ENCODE measurements around the gene NAA35. TPM values are rescaled to one million over a fixed set of nuclear protein-coding genes. Genes with fewer than 3 reads are reported as not detected.
"Not testable (repeated sequence)": the region's sequence is repeated elsewhere in the genome, so short reads cannot be mapped to it uniquely, and the experiment has no call there.

Gene NAA35
- total and polyA plus RNA-seq, 9 of the 15 experiments (the other 6 are each of a cell fraction or from before 2014, with no cell fraction given), result 17.7 to 43.9 (median 29.0) TPM

- BruUV-seq (replicated peaks); H3K27ac ChIP-seq (ENCODE audit: extremely low read depth, low read depth, low read length); FAIRE-seq; DNase-seq (ENCODE audit: extremely low read depth in 1 of 4, low spot score in 3 of 4); H3K4me1 ChIP-seq (replicated peaks in 1 of 2; ENCODE audit: control insufficient read depth in 2 of 2, insufficient read depth in 2 of 2, low read length in 2 of 2); CTCF ChIA-PET (ENCODE audit: low intra/inter-chr PET ratio); in situ Hi-C loops (cut with MboI); intact Hi-C loops (cut with micrococcal nuclease); H3K79me2 ChIP-seq (ENCODE audit: control insufficient read depth, insufficient read depth, low read length); H3K9ac ChIP-seq (ENCODE audit: insufficient read depth in 1 of 2, low read depth in 2 of 2, low read length in 2 of 2); H4K20me1 ChIP-seq (replicated peaks; ENCODE audit: control insufficient read depth, insufficient read depth, low read length); ATAC-seq; H3K27me3 ChIP-seq (ENCODE audit: control insufficient read depth in 2 of 2, insufficient read depth in 2 of 2, low read length in 2 of 2); H3K9me1 ChIP-seq (ENCODE audit: control insufficient read depth, insufficient read depth, low read length); H2AFZ ChIP-seq (ENCODE audit: low read depth, low read length); H3K4me3 ChIP-seq; H3K4me2 ChIP-seq (ENCODE audit: insufficient read depth, low read length); H3K9me3 ChIP-seq (replicated peaks; ENCODE audit: control insufficient read depth, insufficient read depth, low read depth, low read length): not testable (repeated sequence)
- peaks cover 84% of the 10 kb centered on the region for H3K36me3 ChIP-seq (ENCODE audit: control insufficient read depth, insufficient read depth, low read length)
- 86% methylated on average over 4 of the region's 5 CpGs for WGBS (ENCODE audit: insufficient coverage, low coverage, missing lambda C conversion rate)
- POLR2A ChIA-PET, result interaction anchor here (1.4 kb wide), 1 partner anchor 8 kb away, joined by 5 read pairs; no protein-coding TSS in a partner anchor
These were observed 33.2 kb downstream of the NAA35 start for GRCh38 chr9:85974055-85974547.

GRCh38 chr9:85978496-85978895, 37.5 kb downstream of the NAA35 start:
- no peak overlapping the region for H3K9ac ChIP-seq (ENCODE audit: insufficient read depth in 1 of 2, low read depth in 2 of 2, low read length in 2 of 2)
- H3K27ac ChIP-seq (ENCODE audit: extremely low read depth, low read depth, low read length), result no peak overlapping the region
- H3K4me2 ChIP-seq (ENCODE audit: insufficient read depth, low read length), result no peak overlapping the region
- POLR2A ChIA-PET, result interaction anchor here (0.7 kb wide), 1 partner anchor 84 kb away, joined by 3 read pairs; no protein-coding TSS in a partner anchor
- no peaks in the 10 kb centered on the region for H3K4me1 ChIP-seq (replicated peaks in 1 of 2; ENCODE audit: control insufficient read depth in 2 of 2, insufficient read depth in 2 of 2, low read length in 2 of 2)
- no peaks in the 10 kb centered on the region for H3K9me1 ChIP-seq (ENCODE audit: control insufficient read depth, insufficient read depth, low read length)
- 82% methylated on average over 4 of the region's 4 CpGs for WGBS (ENCODE audit: insufficient coverage, low coverage, missing lambda C conversion rate)
- no peak overlapping the region for H2AFZ ChIP-seq (ENCODE audit: low read depth, low read length)
- FAIRE-seq (no peak), ATAC-seq (no peak), DNase-seq (ENCODE audit: extremely low read depth in 1 of 4, low spot score in 3 of 4) (no peak)
- peaks cover 87% of the 10 kb centered on the region for H3K36me3 ChIP-seq (ENCODE audit: control insufficient read depth, insufficient read depth, low read length)
- no peaks in the 10 kb centered on the region for H4K20me1 ChIP-seq (replicated peaks; ENCODE audit: control insufficient read depth, insufficient read depth, low read length)
- BruUV-seq (replicated peaks), result no TSS peak
- intact Hi-C loops (cut with micrococcal nuclease), result no loop called here
- no peaks in the 10 kb centered on the region for H3K9me3 ChIP-seq (replicated peaks; ENCODE audit: control insufficient read depth, insufficient read depth, low read depth, low read length)
- CTCF ChIA-PET (ENCODE audit: low intra/inter-chr PET ratio), result no interaction called here
- no peak overlapping the region for H3K4me3 ChIP-seq
- H3K79me2 ChIP-seq (ENCODE audit: control insufficient read depth, insufficient read depth, low read length), result no peaks in the 10 kb centered on the region
- in situ Hi-C loops (cut with MboI), result no loop called here
- H3K27me3 ChIP-seq (ENCODE audit: control insufficient read depth in 2 of 2, insufficient read depth in 2 of 2, low read length in 2 of 2), result no peaks in the 10 kb centered on the region
- no peak for TF ChIP-seq ELF1 (tag; IDR thresholded peaks at IDR 0.05)
- TF ChIP-seq ZNF592 (IDR thresholded peaks at IDR 0.05), result no peak; the same call in 1 of the 2 replicates
- TF ChIP-seq XRCC3 (IDR thresholded peaks at IDR 0.05), result no peak
- TF ChIP-seq ZNF717 (CRISPR knock-in tag; IDR thresholded peaks at IDR 0.05), result no peak
- TF ChIP-seq ARID3B (CRISPR knock-in tag; IDR thresholded peaks at IDR 0.05; ENCODE audit: borderline replicate concordance), result no peak
- TF ChIP-seq STAT5B (CRISPR knock-in tag; IDR thresholded peaks at IDR 0.05), result no peak
